ENCODE measurements around the gene TMEM43. TPM values are rescaled to one million over a fixed set of nuclear protein-coding genes. Genes with fewer than 3 reads are reported as not detected.

Gene TMEM43
- total RNA-seq, 1 experiment from 2014 or later = 120 TPM

GRCh38 chr3:14132689-14133088, 7.8 kb downstream of the TMEM43 start:
- ChIA-PET POLR2A (interaction anchor here (0.9 to 5.3 kb wide), 2 partner anchors 11 to 46 kb away, joined by 4 to 42 read pairs; partner anchors contain the start of genes LSM3 and XPC), CTCF (interaction anchor here (0.6 to 0.7 kb wide), 2 partner anchors 43 to 475 kb away, joined by 3 read pairs; no protein-coding TSS in a partner anchor)
- peak overlapping the region; percentile 73 for H3K27ac Mint-ChIP-seq (ENCODE audit: low read depth, unreplicated experiment)
- DNase-seq (ENCODE audit: unreplicated experiment) = no peak
- TF ChIP-seq CTCF (IDR thresholded peaks at IDR 0.05; ENCODE audit: unreplicated experiment) = no peak
- H3K36me3 Mint-ChIP-seq (ENCODE audit: insufficient read depth, unreplicated experiment) = peaks cover 96% of the 10 kb centered on the region
- intact Hi-C loops (cut with micrococcal nuclease) = no loop called here
- H3K4me1 Mint-ChIP-seq (ENCODE audit: insufficient read depth, unreplicated experiment) = peaks cover 31% of the 10 kb centered on the region
- no peak overlapping the region for H3K4me3 Mint-ChIP-seq (ENCODE audit: unreplicated experiment)
- BruUV-seq (replicated peaks) = no TSS peak
- H3K9me3 Mint-ChIP-seq (ENCODE audit: unreplicated experiment) = no peaks in the 10 kb centered on the region
- no peaks in the 10 kb centered on the region for H3K27me3 Mint-ChIP-seq (ENCODE audit: insufficient read depth, unreplicated experiment)

DNA sequence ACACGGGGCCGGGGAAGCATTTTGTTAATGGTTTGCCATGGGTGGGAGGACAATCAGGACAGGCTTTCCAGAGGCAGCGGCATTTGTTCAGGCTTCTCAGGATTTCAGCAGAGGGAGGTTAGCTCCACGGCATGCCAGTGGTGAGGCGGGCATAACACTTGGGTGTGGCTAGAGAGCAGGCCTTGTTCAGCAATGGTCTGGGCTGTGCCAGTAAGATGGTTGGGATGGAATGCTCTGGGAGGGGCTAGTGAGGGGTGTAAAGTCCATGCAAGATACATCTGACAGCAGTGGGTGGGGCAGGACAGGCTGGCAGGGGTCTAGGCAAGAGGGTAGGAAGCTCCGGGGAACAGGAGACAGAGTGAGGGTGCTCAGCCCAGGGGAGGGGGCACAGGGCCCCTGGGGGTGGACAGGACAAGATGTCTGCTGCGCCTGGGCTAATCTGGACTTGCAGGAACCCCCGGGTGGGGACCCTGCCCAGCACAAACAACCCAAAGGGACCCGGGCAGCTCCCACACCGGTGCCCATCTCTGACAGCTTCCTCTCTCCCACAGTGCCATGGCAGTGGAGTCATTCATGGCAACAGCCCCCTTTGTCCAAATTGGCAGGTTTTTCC, 8.4 kb downstream of the TMEM43 start:
- no TSS peak for BruUV-seq (replicated peaks)
- CTCF ChIA-PET = interaction anchor here (0.7 to 1.1 kb wide), 3 partner anchors 9 to 476 kb away, joined by 3 read pairs; no protein-coding TSS in a partner anchor
- no peak for TF ChIP-seq CTCF (IDR thresholded peaks at IDR 0.05; ENCODE audit: unreplicated experiment)
- intact Hi-C loops (cut with micrococcal nuclease) = no loop called here
- Mint-ChIP-seq H3K27me3 (ENCODE audit: insufficient read depth, unreplicated experiment) (no peaks in the 10 kb centered on the region), H3K4me1 (ENCODE audit: insufficient read depth, unreplicated experiment) (peaks cover 31% of the 10 kb centered on the region), H3K4me3 (ENCODE audit: unreplicated experiment) (no peak overlapping the region), H3K36me3 (ENCODE audit: insufficient read depth, unreplicated experiment) (peaks cover 96% of the 10 kb centered on the region), H3K27ac (ENCODE audit: low read depth, unreplicated experiment) (peak overlapping the region; percentile 73), H3K9me3 (ENCODE audit: unreplicated experiment) (no peaks in the 10 kb centered on the region)
- POLR2A ChIA-PET = interaction anchor here (0.9 to 5.3 kb wide), 2 partner anchors 11 to 45 kb away, joined by 4 to 42 read pairs; partner anchors contain the start of genes LSM3 and XPC
- no peak for DNase-seq (ENCODE audit: unreplicated experiment)

- H3K36me3 Mint-ChIP-seq (ENCODE audit: insufficient read depth, unreplicated experiment) = peaks cover 96% of the 10 kb centered on the region
- no TSS peak for BruUV-seq (replicated peaks)
- no peaks in the 10 kb centered on the region for H3K27me3 Mint-ChIP-seq (ENCODE audit: insufficient read depth, unreplicated experiment)
- TF ChIP-seq CTCF (IDR thresholded peaks at IDR 0.05; ENCODE audit: unreplicated experiment) = no peak
- intact Hi-C loops (cut with micrococcal nuclease) = no loop called here
- H3K27ac Mint-ChIP-seq (ENCODE audit: low read depth, unreplicated experiment) = no peak overlapping the region
- H3K9me3 Mint-ChIP-seq (ENCODE audit: unreplicated experiment) = no peaks in the 10 kb centered on the region
- no peak for DNase-seq (ENCODE audit: unreplicated experiment)
- ChIA-PET POLR2A (interaction anchor here (0.6 to 5.3 kb wide), 3 partner anchors 10 to 45 kb away, joined by 3 to 42 read pairs (median 4); partner anchors contain the start of genes LSM3 and XPC), CTCF (interaction anchor here (1.0 to 2.0 kb wide), 3 partner anchors 9 to 237 kb away, joined by 3 to 7 read pairs (median 3); no protein-coding TSS in a partner anchor)
- H3K4me3 Mint-ChIP-seq (ENCODE audit: unreplicated experiment) = no peak overlapping the region
- peaks cover 33% of the 10 kb centered on the region for H3K4me1 Mint-ChIP-seq (ENCODE audit: insufficient read depth, unreplicated experiment)
These were observed 9.0 kb downstream of the TMEM43 start for GRCh38 chr3:14133876-14134275.

GRCh38 chr3:14134291-14134690, 9.4 kb downstream of the TMEM43 start:
- Mint-ChIP-seq H3K36me3 (ENCODE audit: insufficient read depth, unreplicated experiment) (peaks cover 96% of the 10 kb centered on the region), H3K4me1 (ENCODE audit: insufficient read depth, unreplicated experiment) (peaks cover 33% of the 10 kb centered on the region), H3K27me3 (ENCODE audit: insufficient read depth, unreplicated experiment) (no peaks in the 10 kb centered on the region), H3K27ac (ENCODE audit: low read depth, unreplicated experiment) (peak overlapping the region; percentile 66), H3K9me3 (ENCODE audit: unreplicated experiment) (no peaks in the 10 kb centered on the region), H3K4me3 (ENCODE audit: unreplicated experiment) (no peak overlapping the region)
- no TSS peak for BruUV-seq (replicated peaks)
- no peak for TF ChIP-seq CTCF (IDR thresholded peaks at IDR 0.05; ENCODE audit: unreplicated experiment)
- no peak for DNase-seq (ENCODE audit: unreplicated experiment)
- POLR2A ChIA-PET = interaction anchor here (0.6 to 5.3 kb wide), 3 partner anchors 10 to 24 kb away, joined by 3 to 42 read pairs (median 3); no protein-coding TSS in a partner anchor
- intact Hi-C loops (cut with micrococcal nuclease) = no loop called here
- CTCF ChIA-PET = interaction anchor here (1.0 to 2.0 kb wide), 4 partner anchors 8 to 238 kb away, joined by 3 to 9 read pairs (median 5); partner anchors contain the start of genes CHCHD4 and TMEM43
